HepG2 (cell line): ENCODE data around the gene SLC25A20. TPM values are rescaled to one million over a fixed set of nuclear protein-coding genes. Genes with fewer than 3 reads are reported as not detected.
A peak's percentile ranks its signal among the peaks of the same experiment; 100 is the strongest.

ENCODE experiments used
- polyA plus RNA-seq, 8 experiments: library from polyadenylated mRNA; depleted of rRNA in 3 of 8; stranded (reverse) in 7 of 8; unstranded in 1 of 8; fragments of >200 nt; fragmentation: Illumina TruSeq in 4 of 8; extraction: Trizol in 4 of 8; gene quantifications; 2 replicates each; pipeline versions ENCODE4 v1.2.1 to v1.2.3, GENCODE V29; 2011 to 2016; ENCODE audit warnings: low read depth in 4 of 8, missing spikeins in 1 of 8, mixed read lengths in 1 of 8; ENCODE audit not compliant: insufficient read depth in 1 of 8
- total RNA-seq, 5 experiments: library from RNA; depleted of rRNA; stranded (reverse); fragments of >200 nt; fragmentation: Illumina TruSeq; extraction: Trizol; gene quantifications; 2 replicates each; pipeline ENCODE4 v1.2.3, GENCODE V29; 2016; ENCODE audit warnings: low read depth in 1 of 5
- TF ChIP-seq, protein P1 (sequence below): IDR thresholded peaks from 2 replicates; pipeline ENCODE4 v1.4.0; 2020; ENCODE audit warnings: mild to moderate bottlenecking, missing genetic modification reagents
- TF ChIP-seq, protein P2 (sequence below): sonication (generic); formaldehyde crosslinking; IDR thresholded peaks from 2 replicates; pipeline ENCODE4 v1.8.0; 2022; ENCODE audit warnings: missing genetic modification reagents, mild to moderate bottlenecking, borderline replicate concordance
- TF ChIP-seq, protein P3 (sequence below): IDR thresholded peaks from 2 replicates; pipeline ENCODE4 v1.6.1; 2012; ENCODE audit warnings: low read depth, low read length, improper control_type of control experiment
- TF ChIP-seq, protein P4 (sequence below): sonication (generic); formaldehyde crosslinking; IDR thresholded peaks from 2 replicates; pipeline ENCODE4 v1.5.1; 2020; ENCODE audit warnings: missing genetic modification reagents, mild to moderate bottlenecking, borderline replicate concordance
- TF ChIP-seq, protein P5 (sequence below): sonication (generic); formaldehyde crosslinking; IDR thresholded peaks from 2 replicates; pipeline ENCODE4 v1.4.0; 2020; ENCODE audit warnings: missing genetic modification reagents

Gene SLC25A20
- total and polyA plus RNA-seq, 2 of the 13 experiments (the other 11 are each of a cell fraction or from before 2014, with no cell fraction given) = 21.1 to 26.6 TPM

DNA sequence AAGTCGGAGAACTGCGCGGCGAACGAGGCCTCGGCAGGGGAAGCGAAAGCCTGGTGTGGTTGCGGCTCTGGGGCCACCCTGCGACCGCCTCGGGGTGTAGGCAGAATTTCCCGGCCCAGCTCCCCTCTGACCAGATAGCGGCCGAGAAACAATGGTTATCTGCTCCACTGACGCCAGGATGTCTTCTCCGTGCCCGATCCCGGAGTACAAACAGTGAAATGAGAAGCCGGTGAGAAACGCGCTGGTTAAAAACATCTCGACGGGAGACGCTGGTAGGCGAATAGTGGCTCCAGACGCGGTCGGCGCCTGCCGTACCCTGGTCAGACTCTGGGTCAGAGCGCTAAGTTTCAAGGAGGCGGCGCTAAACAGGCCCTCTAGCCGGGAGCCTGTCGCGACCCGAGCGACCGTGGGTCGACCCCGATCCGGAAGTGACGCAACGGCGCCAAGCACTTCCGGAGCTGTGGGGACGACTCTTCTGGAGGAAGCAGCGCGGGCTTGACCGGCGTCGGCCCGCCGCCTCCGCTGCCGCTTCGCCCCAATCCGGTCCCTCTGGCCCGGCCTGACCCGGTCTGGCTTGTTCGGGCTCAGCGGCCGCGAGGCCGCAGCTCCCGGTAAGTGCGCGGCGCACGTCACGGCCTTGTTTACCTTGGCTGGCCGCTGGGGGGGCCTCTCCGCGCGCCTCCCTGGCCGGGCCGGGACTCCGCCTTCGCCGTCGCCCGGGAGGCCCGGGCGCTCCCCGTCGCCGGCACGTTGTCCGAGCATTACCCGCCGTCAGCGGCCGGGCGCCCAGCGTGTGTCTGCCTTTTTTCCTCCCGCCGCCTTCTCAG is 19.9 kb upstream of the SLC25A20 start, which contains the start of gene ARIH2 (continued):
- TF ChIP-seq, protein P1, sequence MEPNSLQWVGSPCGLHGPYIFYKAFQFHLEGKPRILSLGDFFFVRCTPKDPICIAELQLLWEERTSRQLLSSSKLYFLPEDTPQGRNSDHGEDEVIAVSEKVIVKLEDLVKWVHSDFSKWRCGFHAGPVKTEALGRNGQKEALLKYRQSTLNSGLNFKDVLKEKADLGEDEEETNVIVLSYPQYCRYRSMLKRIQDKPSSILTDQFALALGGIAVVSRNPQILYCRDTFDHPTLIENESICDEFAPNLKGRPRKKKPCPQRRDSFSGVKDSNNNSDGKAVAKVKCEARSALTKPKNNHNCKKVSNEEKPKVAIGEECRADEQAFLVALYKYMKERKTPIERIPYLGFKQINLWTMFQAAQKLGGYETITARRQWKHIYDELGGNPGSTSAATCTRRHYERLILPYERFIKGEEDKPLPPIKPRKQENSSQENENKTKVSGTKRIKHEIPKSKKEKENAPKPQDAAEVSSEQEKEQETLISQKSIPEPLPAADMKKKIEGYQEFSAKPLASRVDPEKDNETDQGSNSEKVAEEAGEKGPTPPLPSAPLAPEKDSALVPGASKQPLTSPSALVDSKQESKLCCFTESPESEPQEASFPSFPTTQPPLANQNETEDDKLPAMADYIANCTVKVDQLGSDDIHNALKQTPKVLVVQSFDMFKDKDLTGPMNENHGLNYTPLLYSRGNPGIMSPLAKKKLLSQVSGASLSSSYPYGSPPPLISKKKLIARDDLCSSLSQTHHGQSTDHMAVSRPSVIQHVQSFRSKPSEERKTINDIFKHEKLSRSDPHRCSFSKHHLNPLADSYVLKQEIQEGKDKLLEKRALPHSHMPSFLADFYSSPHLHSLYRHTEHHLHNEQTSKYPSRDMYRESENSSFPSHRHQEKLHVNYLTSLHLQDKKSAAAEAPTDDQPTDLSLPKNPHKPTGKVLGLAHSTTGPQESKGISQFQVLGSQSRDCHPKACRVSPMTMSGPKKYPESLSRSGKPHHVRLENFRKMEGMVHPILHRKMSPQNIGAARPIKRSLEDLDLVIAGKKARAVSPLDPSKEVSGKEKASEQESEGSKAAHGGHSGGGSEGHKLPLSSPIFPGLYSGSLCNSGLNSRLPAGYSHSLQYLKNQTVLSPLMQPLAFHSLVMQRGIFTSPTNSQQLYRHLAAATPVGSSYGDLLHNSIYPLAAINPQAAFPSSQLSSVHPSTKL = peak; percentile 53
- TF ChIP-seq, protein P2, sequence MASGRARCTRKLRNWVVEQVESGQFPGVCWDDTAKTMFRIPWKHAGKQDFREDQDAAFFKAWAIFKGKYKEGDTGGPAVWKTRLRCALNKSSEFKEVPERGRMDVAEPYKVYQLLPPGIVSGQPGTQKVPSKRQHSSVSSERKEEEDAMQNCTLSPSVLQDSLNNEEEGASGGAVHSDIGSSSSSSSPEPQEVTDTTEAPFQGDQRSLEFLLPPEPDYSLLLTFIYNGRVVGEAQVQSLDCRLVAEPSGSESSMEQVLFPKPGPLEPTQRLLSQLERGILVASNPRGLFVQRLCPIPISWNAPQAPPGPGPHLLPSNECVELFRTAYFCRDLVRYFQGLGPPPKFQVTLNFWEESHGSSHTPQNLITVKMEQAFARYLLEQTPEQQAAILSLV = 0 out of 2 replicates have a peak, but pooled peaks have one; percentile 35
- TF ChIP-seq, protein P3, sequence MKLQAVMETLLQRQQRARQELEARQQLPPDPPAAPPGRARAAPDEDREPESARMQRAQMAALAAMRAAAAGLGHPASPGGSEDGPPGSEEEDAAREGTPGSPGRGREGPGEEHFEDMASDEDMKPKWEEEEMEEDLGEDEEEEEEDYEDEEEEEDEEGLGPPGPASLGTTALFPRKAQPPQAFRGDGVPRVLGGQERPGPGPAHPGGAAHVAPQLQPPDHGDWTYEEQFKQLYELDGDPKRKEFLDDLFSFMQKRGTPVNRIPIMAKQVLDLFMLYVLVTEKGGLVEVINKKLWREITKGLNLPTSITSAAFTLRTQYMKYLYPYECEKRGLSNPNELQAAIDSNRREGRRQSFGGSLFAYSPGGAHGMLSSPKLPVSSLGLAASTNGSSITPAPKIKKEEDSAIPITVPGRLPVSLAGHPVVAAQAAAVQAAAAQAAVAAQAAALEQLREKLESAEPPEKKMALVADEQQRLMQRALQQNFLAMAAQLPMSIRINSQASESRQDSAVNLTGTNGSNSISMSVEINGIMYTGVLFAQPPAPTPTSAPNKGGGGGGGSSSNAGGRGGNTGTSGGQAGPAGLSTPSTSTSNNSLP = no peak
- TF ChIP-seq, protein P4, sequence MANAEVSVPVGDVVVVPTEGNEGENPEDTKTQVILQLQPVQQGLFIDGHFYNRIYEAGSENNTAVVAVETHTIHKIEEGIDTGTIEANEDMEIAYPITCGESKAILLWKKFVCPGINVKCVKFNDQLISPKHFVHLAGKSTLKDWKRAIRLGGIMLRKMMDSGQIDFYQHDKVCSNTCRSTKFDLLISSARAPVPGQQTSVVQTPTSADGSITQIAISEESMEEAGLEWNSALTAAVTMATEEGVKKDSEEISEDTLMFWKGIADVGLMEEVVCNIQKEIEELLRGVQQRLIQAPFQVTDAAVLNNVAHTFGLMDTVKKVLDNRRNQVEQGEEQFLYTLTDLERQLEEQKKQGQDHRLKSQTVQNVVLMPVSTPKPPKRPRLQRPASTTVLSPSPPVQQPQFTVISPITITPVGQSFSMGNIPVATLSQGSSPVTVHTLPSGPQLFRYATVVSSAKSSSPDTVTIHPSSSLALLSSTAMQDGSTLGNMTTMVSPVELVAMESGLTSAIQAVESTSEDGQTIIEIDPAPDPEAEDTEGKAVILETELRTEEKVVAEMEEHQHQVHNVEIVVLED = peak; percentile 48; the same call in 1 of the 2 replicates
- TF ChIP-seq, protein P5, sequence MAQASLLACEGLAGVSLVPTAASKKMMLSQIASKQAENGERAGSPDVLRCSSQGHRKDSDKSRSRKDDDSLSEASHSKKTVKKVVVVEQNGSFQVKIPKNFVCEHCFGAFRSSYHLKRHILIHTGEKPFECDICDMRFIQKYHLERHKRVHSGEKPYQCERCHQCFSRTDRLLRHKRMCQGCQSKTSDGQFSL = no peak
- TF ChIP-seq, all 625 proteins: peak for 251
